ENCODE data around the gene ARFGEF3.
"Not testable (repeated sequence)": the region's sequence is repeated elsewhere in the genome, so short reads cannot be mapped to it uniquely, and the experiment has no call there.

ARFGEF3 gene

DNA sequence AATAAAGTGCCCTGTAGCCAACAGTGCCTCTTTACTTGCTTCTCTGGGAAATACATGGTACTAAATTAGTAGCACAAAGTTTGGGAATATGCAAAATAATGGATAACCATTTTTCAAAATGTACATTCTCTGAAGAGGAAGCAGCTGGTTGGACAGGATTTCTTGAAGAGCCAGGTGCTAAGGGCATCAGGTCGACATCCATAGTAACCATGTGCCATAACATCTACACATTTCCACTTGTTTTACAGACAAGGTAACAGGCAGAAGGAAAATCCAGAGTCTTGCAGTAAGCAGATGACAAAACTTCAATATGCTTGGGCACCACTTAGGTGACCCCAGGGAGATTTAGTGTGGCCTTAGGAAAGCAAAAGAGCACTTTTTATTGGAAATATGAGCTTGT is 179.4 kb downstream of the ARFGEF3 start:
- no peak for DNase-seq (ENCODE audit: low read depth in 2 of 2, low spot score in 1 of 2)

- DNase-seq (ENCODE audit: low read depth in 2 of 2, low spot score in 1 of 2), result no peak
These were observed 181.4 kb downstream of the ARFGEF3 start for GRCh38 chr6:138343112-138343511.

- no peak for DNase-seq (ENCODE audit: low read depth in 2 of 2, low spot score in 1 of 2)
These were observed 184.0 kb downstream of the ARFGEF3 start for GRCh38 chr6:138345565-138346285.

DNA sequence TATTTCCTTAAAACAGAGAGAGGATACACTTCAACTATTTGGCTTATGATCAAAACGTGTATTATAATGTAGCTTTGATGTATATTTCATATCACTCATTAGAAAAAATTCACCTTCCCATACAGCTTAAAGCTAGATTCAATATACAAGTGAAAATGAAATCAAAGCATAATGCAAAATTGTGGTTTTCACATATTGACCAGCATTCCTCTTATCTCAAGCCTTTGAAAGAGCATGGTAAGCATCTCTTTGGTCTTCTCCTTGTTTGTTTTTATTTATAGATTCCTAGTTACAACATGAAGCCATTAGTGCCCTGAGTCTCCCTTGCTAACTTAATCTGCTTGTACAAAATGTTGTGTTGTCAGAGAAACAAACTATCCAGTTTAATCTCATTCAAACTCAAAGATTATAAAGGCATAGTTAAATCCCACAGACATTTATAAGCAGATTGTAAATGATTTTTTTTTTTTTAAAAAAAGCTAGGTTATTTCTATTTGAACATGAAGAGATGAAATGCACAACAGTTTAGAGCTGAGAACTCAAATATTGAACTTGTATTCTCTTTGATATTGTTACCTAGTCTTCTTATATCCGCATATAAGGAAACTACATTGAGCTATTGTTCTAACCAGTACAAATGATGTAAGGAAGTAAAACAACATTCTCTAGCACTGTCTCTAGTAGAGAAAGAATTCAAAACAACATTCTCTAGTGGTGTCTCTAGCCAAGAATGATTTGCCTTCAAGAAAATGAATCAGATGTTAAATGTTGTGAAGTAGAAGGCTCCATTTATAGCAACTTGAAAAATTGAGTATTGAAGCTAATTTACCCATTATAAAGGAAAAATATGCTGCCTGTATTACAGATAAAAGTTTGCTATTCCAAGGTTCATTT is 184.8 kb downstream of the ARFGEF3 start:
- DNase-seq (ENCODE audit: low read depth in 2 of 2, low spot score in 1 of 2), result no peak

GRCh38 chr6:138347864-138348263 is 186.1 kb downstream of the ARFGEF3 start:
- DNase-seq (ENCODE audit: low read depth in 2 of 2, low spot score in 1 of 2), result no peak

DNA sequence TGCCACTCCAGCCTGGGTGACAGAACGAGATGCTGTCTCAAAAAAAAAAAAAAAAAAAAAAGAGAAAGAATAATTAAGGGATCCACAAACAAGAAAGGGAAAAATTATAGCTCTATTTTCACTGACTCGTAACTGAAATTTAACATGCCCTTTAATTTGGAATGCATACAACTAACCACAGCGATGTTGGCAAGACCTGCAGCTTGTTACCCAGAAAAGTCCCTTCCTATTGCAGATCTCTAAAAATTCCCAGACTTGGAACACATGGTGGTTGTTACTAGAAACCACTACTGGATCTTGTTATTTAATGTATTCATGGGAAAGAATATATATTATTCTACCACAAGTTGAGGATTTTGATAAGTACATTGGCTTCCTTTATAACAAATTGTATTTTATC is 188.2 kb downstream of the ARFGEF3 start:
- DNase-seq (ENCODE audit: low read depth in 2 of 2, low spot score in 1 of 2), result no peak

- DNase-seq (ENCODE audit: low read depth in 2 of 2, low spot score in 1 of 2), result no peak
These were observed 196.2 kb downstream of the ARFGEF3 start for GRCh38 chr6:138357928-138358327.

- DNase-seq (ENCODE audit: low read depth in 2 of 2, low spot score in 1 of 2), result not testable (repeated sequence)
These were observed 206.9 kb downstream of the ARFGEF3 start for GRCh38 chr6:138368684-138369083.

DNA sequence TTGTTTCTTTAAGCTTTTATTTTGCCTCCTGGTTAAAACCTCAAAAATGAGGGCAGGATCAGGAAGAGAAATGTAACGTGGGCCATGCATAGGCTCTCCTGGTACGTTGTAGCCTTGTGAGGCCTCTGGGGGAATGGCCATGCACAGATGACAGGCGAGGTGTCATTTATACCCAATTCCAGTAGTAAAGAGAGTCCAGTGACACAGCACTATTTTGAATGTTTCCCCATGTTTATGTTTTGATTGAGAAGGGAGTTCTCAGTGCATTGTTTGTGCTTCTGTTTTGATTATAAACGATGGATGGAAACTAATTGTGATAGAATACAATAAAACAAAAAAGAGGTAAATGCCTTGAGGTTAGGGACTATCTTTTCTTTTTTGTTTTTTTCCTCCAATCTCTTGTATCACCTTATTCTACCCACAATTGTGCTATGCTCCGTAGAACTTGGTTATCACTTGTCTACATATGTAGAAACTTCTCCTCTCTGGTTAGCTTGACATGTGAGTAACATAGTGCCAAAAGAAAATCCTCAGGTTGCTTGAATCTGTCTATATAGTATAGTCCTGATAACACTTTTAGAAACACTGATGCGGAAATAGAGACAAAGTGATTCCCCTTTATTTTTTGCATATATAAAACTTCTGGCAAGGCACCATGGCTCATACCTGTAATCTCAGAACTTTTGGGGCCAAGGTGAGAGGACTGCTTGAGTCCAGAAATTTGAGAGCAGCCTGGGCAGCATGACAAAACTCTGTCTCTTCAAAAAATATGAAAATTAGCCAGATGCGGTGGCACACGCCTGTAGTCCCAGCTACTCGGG is 209.1 kb downstream of the ARFGEF3 start:
- no peak for DNase-seq (ENCODE audit: low read depth in 2 of 2, low spot score in 1 of 2)

- no peak for DNase-seq (ENCODE audit: low read depth in 2 of 2, low spot score in 1 of 2)
These were observed 209.6 kb downstream of the ARFGEF3 start for GRCh38 chr6:138371452-138371711.

DNA sequence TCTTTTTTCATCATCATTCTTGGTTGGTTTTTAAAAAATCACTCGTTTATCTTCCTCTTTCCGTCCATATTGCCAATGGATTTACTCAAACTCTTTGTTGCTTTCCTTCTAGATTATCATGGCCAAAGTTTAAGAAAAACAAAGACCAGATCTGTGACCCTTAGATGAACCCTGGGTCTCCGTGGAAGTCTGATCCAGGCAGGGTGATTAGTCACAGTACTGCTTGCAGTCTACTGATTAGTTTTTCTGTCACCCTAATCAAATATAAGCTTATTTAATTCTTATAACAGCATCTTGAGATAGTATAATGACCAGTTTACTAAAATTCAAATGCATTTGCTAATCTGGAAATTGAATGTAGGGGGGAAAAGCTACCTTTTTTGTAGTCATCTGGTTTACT is 210.0 kb downstream of the ARFGEF3 start:
- no peak for DNase-seq (ENCODE audit: low read depth in 2 of 2, low spot score in 1 of 2)

GRCh38 chr6:138372711-138373463 is 211.1 kb downstream of the ARFGEF3 start:
- DNase-seq (ENCODE audit: low read depth in 2 of 2, low spot score in 1 of 2), result no peak

- no peak for DNase-seq (ENCODE audit: low read depth in 2 of 2, low spot score in 1 of 2)
These were observed 212.5 kb downstream of the ARFGEF3 start for GRCh38 chr6:138374230-138374629.

GRCh38 chr6:138374815-138375214 is 213.1 kb downstream of the ARFGEF3 start:
- no peak for DNase-seq (ENCODE audit: low read depth in 2 of 2, low spot score in 1 of 2)

DNA sequence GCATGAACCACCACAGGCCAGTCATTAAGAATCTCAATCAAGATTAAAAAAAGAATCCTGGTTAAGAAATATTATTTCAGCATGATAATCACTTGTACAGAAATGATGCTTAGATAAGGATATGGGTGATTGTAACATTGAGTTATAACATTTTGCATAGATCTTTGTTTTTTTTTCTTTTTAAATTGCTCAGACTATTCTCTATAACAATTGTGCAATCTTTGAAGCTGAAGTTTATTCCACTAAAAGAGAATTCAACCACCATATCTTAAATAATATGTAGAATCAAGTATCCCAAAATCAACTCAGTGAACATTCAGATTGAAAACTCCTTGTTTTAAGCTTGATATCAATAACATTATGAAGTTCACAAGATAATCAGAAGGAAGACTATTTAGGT is 215.3 kb downstream of the ARFGEF3 start:
- no peak for DNase-seq (ENCODE audit: low read depth in 2 of 2, low spot score in 1 of 2)

DNA sequence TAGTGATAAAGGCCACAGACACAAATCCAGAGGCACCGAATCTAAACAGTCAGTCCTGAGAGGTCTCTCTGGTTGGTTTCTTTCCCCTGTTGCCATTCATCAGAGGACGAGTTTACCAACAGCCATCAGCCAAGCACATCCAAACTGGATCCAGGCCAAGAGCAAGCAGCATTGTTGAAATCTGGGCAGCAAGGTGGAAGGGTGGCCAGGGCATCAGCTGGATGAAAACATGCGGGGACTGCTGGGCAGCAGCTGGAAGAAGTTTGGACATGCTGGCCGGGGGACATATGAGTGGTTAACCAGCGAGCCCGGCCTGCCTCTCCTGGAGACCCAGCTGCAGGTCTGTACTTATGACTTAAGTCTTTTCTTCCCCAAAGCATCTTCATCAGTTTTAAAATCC is 216.1 kb downstream of the ARFGEF3 start, which contains the start of gene SMIM28:
TSS of gene SMIM28 (plus strand) at position 62 of the 400 bp plus-strand sequence. CDS start at position 230, 168 bp downstream.
- no peak for DNase-seq (ENCODE audit: low read depth in 2 of 2, low spot score in 1 of 2)

GRCh38 chr6:138378463-138378862 is 216.7 kb downstream of the ARFGEF3 start:
- DNase-seq (ENCODE audit: low read depth in 2 of 2, low spot score in 1 of 2), result no peak

DNA sequence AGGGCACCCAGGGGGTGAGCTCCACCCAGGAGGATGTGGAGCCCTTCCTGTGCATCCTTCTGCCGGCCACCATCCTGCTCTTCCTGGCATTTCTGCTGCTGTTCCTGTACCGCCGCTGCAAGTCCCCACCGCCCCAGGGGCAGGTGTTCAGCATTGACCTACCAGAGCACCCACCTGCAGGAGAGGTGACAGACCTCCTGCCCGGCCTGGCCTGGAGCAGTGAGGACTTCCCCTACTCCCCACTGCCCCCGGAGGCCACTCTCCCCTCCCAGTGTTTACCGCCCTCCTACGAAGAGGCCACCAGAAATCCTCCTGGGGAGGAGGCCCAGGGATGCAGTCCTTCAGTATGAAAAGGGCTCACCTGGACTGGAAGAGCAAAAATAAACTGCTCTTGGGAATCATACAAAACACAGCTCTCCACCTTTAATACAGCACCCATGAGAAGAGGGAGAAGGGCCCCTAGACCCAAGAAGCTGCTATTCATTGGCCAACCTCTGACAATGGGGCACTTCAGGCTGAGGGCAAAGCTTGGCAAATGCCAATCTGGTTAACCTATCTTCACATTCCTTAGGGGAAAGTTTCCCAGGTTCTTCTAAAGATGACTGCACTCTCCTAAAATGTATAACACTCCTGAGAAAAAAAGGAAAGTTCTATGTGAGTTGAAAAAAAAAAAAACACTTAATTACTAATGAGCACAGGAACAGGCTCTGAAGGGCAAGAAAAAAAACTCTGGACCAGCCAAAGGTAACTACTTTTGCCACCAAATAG is 220.9 kb downstream of the ARFGEF3 start:
- DNase-seq (ENCODE audit: low read depth in 2 of 2, low spot score in 1 of 2), result no peak

DNA sequence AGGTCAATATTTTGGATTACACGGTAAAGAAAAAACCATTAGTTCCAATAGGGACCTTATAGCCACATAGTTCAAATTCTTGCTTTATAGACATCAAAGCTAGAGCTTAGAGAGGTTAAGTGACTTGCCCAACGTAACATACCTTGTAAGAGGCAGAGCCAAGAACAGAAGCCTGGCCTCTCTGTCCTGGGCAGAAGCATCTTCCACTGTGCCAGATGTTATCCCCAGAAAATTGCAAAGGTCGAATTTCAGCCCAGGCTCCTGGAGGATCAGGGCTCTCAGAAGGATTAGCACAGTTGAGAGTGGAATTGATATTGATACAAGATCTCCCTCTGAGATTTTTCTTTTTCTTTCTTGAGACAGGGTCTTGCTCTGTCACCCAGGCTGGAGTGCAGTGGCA is 222.0 kb downstream of the ARFGEF3 start:
- no peak for DNase-seq (ENCODE audit: low read depth in 2 of 2, low spot score in 1 of 2)

- DNase-seq (ENCODE audit: low read depth in 2 of 2, low spot score in 1 of 2), result no peak
These were observed 225.2 kb downstream of the ARFGEF3 start for GRCh38 chr6:138386897-138387296.
